GM23248 (cell line): ENCODE measurements around the gene PLAC8. TPM values are rescaled to one million over a fixed set of nuclear protein-coding genes. Genes with fewer than 3 reads are reported as not detected.

Experiments used
- DNase-seq: peaks from one replicate; pipeline ENCODE4 v3.0.0-alpha.2; 2015
- H2AFZ ChIP-seq: fragments of 200-600 bp; sonication (generic); 2 replicates; pipeline ENCODE4 v1.6.1; 2016; ENCODE audit warnings: antibody characterized with exemption
- H3F3A ChIP-seq: fragments of 200-600 bp; sonication (generic); 2 replicates; pipeline ENCODE4 v1.6.1; 2016; ENCODE audit warnings: mild to moderate bottlenecking, antibody characterized with exemption, mixed run types; ENCODE audit not compliant: insufficient read depth
- H3K27ac ChIP-seq: fragments of 200-600 bp; sonication (generic); 2 replicates; pipeline ENCODE4 v1.5.1; 2016; ENCODE audit warnings: mild to moderate bottlenecking
- H3K27me3 ChIP-seq: fragments of 200-600 bp; sonication (generic); replicated peaks from 2 replicates; pipeline ENCODE4 v1.6.1; 2016; ENCODE audit warnings: mild to moderate bottlenecking; ENCODE audit not compliant: insufficient read depth
- H3K36me3 ChIP-seq: fragments of 200-600 bp; sonication (generic); 2 replicates; pipeline ENCODE4 v1.6.1; 2016; ENCODE audit warnings: low read depth, mild to moderate bottlenecking
- H3K4me1 ChIP-seq: fragments of 200-600 bp; sonication (generic); 2 replicates; pipeline ENCODE4 v1.6.1; 2016; ENCODE audit warnings: mild to moderate bottlenecking; ENCODE audit not compliant: insufficient read depth
- H3K4me2 ChIP-seq: fragments of 200-600 bp; sonication (generic); one replicate; pipeline ENCODE4 v1.6.1; 2016; ENCODE audit warnings: mild to moderate bottlenecking; ENCODE audit not compliant: unreplicated experiment
- H3K4me3 ChIP-seq: fragments of 200-600 bp; sonication (generic); 2 replicates; pipeline ENCODE4 v1.5.1; 2016; ENCODE audit warnings: mild to moderate bottlenecking
- H3K79me2 ChIP-seq: fragments of 200-600 bp; sonication (generic); 2 replicates; pipeline ENCODE4 v1.6.1; 2016; ENCODE audit warnings: mild to moderate bottlenecking; ENCODE audit not compliant: insufficient read depth
- H3K9ac ChIP-seq: fragments of 200-600 bp; sonication (generic); 2 replicates; pipeline ENCODE4 v1.6.1; 2016; ENCODE audit warnings: mild to moderate bottlenecking
- H3K9me2 ChIP-seq: fragments of 200-600 bp; sonication (generic); 2 replicates; pipeline ENCODE4 v1.6.1; 2016; ENCODE audit warnings: mixed run types, mild to moderate bottlenecking, moderate library complexity; ENCODE audit not compliant: insufficient read depth
- H3K9me3 ChIP-seq: fragments of 200-600 bp; sonication (generic); one replicate; pipeline ENCODE4 v1.6.1; 2017; ENCODE audit warnings: low read depth
- H4K20me1 ChIP-seq: fragments of 200-600 bp; sonication (generic); 2 replicates; pipeline ENCODE4 v1.6.0; 2016; ENCODE audit not compliant: insufficient read depth
- EZH2 ChIP-seq: fragments of 200-600 bp; sonication (generic); IDR thresholded peaks from 2 replicates; pipeline ENCODE4 v1.6.1; 2018; ENCODE audit warnings: antibody characterized with exemption, mild to moderate bottlenecking; ENCODE audit not compliant: insufficient read depth, poor library complexity, severe bottlenecking
- EZH2phosphoT487 ChIP-seq: fragments of 200-600 bp; sonication (generic); IDR thresholded peaks from 2 replicates; pipeline ENCODE4 v1.6.1; 2018; ENCODE audit warnings: antibody characterized with exemption, moderate library complexity, mild to moderate bottlenecking, low read depth; ENCODE audit not compliant: insufficient read depth
- WGBS, 2 experiments: methylation state at CpG; one replicate each; pipeline ENCODE4 v1.1.6; 2015 to 2017; ENCODE audit warnings: low lambda C conversion rate in 2 of 2, low coverage in 1 of 2; ENCODE audit errors: missing lambda C conversion rate in 2 of 2; 5-methylcytosine and 5-hydroxymethylcytosine counted together
- in situ Hi-C: fragments of 300-500 bp; cut with MboI; formaldehyde crosslinking; loops from 2 replicates; pipeline ENCODE4 v1.15.0; 2020
- polyA plus RNA-seq: library from polyadenylated mRNA; unstranded; fragments of >200 nt; fragmentation: Nextera tagmentation; extraction: Ambion mirVana; gene quantifications from 2 replicates; pipeline ENCODE4 v1.2.1, GENCODE V29; 2016
- total RNA-seq: library from RNA; depleted of rRNA; stranded (reverse); fragments of >200 nt; shearing (Covaris generic); gene quantifications from 2 replicates; pipeline ENCODE4 v1.2.3, GENCODE V29; 2014

The PLAC8 gene
- total and polyA plus RNA-seq, 2 experiments from 2014 or later, result 0.40 TPM; not detected in 1

DNA sequence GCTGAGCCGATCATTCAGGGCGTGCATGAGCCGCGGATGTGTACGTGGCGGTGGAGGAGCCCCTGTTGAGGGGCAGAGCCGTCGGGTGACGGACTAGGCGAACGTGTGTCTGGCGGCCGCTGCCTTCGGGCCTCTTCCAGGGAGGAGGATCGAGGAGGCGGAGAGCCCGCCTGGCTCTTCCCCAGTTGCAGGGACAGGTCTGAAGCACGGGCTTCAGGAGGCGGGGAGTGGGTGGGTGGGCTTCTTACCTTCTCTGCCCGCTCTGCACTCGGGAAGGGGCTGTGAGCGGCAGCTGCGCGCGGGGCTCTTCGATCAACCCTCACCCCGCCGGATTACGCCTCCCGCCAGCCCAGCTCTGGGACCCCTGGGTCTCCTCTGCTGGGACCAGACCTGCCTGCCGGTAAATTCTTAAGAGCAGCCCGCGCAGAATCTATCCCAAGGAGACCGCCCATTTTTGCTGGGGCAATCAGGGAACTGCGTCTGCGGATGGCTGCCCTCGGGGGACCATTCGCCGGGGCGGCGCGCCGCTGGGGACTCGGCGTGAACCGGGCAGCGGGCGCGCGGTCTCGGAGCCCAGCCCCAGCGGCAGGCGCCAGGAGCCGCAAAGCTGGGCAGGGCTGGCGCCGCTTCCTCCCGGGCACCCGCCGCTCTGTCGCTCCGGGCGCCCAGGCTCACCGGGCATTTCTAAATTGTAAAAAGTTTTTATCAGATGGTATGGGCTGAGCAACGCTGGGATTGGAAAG, 4.9 kb downstream of the PLAC8 start:
- H3K4me1 ChIP-seq, result peaks cover 6% of the 10 kb centered on the region; the same call in 1 of the 2 replicates
- in situ Hi-C loops, result no loop called here
- H2AFZ ChIP-seq, result peak overlapping the region; percentile 90
- 3 to 4% methylated on average over 53 to 60 of the region's 64 CpGs for whole genome bisulfite sequencing, 2 experiments
- H3K4me2 ChIP-seq, result peak overlapping the region; percentile 87
- H3K27me3 ChIP-seq, result no peaks in the 10 kb centered on the region
- peak overlapping the region; percentile 72 for H3K4me3 ChIP-seq
- H3F3A ChIP-seq, result no peaks in the 10 kb centered on the region
- peak; percentile 66 for DNase-seq
- no peak for TF ChIP-seq EZH2phosphoT487
- no peak for TF ChIP-seq EZH2
- H3K27ac ChIP-seq, result peak overlapping the region; percentile 33
- peak overlapping the region; percentile 65 for H3K9ac ChIP-seq
- H3K36me3 ChIP-seq, result no peaks in the 10 kb centered on the region
- H3K9me2 ChIP-seq, result no peaks in the 10 kb centered on the region
- no peaks in the 10 kb centered on the region for H3K9me3 ChIP-seq
- H4K20me1 ChIP-seq, result no peaks in the 10 kb centered on the region
- no peaks in the 10 kb centered on the region for H3K79me2 ChIP-seq

DNA sequence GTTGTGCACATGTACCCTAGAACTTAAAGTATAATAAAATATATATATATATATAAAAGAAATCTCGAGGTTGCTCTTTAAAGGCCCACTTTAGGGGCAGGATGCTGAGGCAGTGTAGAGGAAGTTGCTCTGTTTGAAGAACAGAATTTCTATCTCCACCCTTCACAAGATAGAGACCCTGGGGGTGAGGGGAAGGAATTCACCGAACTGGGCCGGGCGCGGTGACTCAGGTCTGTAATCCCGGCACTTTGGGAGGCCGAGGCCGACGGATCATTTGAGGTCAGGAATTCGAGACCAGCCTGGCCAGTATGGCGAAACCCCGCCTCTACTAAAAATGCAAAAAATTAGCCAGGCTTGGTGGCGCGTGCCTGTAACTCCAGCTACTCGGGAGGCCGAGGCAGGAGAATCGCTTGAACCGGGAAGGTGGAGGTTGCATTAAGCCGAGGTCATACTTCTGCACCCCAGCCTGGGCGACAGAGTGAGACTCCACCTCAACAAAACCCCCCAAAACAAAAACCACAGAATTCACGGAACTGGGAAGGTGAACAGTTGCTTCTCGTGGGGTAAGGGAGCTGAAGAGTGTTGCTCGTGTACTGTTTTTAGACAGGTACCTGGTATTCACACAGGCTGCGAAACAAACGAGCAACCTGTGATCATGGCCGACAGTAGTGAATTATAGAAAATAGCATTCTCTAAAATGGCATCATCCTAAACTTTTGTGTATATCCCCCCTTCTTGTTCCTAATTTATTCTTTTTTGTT, 6.2 kb downstream of the PLAC8 start:
- Histone ChIP-seq H3K27me3 (no peaks in the 10 kb centered on the region), H3K4me3 (no peak overlapping the region), H3K36me3 (no peaks in the 10 kb centered on the region), H3K9ac (no peak overlapping the region), H3K9me2 (no peaks in the 10 kb centered on the region), H3K79me2 (no peaks in the 10 kb centered on the region), H3K4me1 (0 out of 2 replicates have a peak, but pooled peaks cover 3% of the 10 kb centered on the region), H3F3A (no peaks in the 10 kb centered on the region), H3K9me3 (no peaks in the 10 kb centered on the region), H2AFZ (no peak overlapping the region), H3K4me2 (no peak overlapping the region), H3K27ac (no peak overlapping the region), H4K20me1 (no peaks in the 10 kb centered on the region)
- in situ Hi-C loops, result no loop called here
- 94 to 96% methylated on average over 26 of the region's 26 CpGs for WGBS, 2 experiments
- TF ChIP-seq EZH2 (no peak), EZH2phosphoT487 (no peak)
- DNase-seq, result no peak

DNA sequence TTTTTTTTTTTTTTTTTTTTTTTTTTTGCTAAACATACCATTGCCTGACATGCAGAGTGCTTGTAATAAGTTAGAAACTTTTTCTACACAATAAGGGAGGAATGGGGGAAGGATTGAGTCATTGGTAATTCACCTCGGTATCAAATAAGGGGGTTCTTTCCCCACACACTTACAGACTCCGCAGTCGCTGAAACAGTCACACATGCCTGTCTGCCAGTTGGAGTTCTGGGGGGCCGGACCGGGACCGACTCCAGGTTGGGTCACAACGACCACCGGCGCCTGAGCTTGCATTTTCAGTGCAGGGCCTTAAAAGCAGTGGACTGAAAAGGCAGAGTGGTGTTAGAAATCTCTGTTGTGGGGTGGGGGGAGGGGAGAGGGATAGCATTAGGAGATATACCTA, 6.9 kb downstream of the PLAC8 start:
- H2AFZ ChIP-seq, result no peak overlapping the region
- no peak overlapping the region for H3K9ac ChIP-seq
- no peak overlapping the region for H3K4me3 ChIP-seq
- H4K20me1 ChIP-seq, result no peaks in the 10 kb centered on the region
- no peaks in the 10 kb centered on the region for H3K27me3 ChIP-seq
- WGBS, 2 experiments, result 96 to 98% methylated on average over 9 of the region's 9 CpGs
- no peaks in the 10 kb centered on the region for H3K36me3 ChIP-seq
- in situ Hi-C loops, result no loop called here
- DNase-seq, result no peak
- H3K4me1 ChIP-seq, result 0 out of 2 replicates have a peak, but pooled peaks cover 3% of the 10 kb centered on the region
- H3K9me3 ChIP-seq, result no peaks in the 10 kb centered on the region
- no peaks in the 10 kb centered on the region for H3F3A ChIP-seq
- H3K27ac ChIP-seq, result no peak overlapping the region
- no peak for TF ChIP-seq EZH2
- no peak for TF ChIP-seq EZH2phosphoT487
- no peaks in the 10 kb centered on the region for H3K9me2 ChIP-seq
- no peak overlapping the region for H3K4me2 ChIP-seq
- H3K79me2 ChIP-seq, result no peaks in the 10 kb centered on the region

DNA sequence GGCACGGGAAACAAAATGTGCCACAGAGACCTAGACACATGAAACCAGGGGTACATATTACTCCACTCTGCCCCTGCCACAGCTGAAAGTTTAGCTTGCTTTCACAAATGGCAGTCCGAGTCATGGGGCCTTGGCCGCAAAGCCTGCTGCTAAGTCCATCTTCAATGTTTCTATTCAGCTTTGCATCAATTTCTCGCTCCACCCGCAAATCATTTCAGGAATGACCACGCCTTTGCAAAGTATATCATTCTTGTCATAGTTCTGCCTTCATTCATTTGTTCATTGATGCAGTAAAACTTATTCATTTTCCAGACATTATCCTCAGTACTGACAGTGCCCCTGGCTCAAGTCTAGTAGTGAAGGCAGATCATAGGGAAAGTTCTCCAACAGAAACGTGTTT, 9.5 kb downstream of the PLAC8 start:
- 87 to 89% methylated on average over 7 of the region's 7 CpGs for whole genome bisulfite sequencing, 2 experiments
- H3K4me2 ChIP-seq, result no peak overlapping the region

More for the DNA sequence above, 9.5 kb downstream of the PLAC8 start:
- no peaks in the 10 kb centered on the region for H3K79me2 ChIP-seq
- H3K36me3 ChIP-seq, result no peaks in the 10 kb centered on the region
- no peak overlapping the region for H3K27ac ChIP-seq
- H4K20me1 ChIP-seq, result no peaks in the 10 kb centered on the region
- H3K9me2 ChIP-seq, result no peaks in the 10 kb centered on the region
- no peak overlapping the region for H3K4me3 ChIP-seq
- in situ Hi-C loops, result no loop called here
- TF ChIP-seq EZH2phosphoT487, result no peak
- H3F3A ChIP-seq, result no peaks in the 10 kb centered on the region
- no peaks in the 10 kb centered on the region for H3K4me1 ChIP-seq
- H3K27me3 ChIP-seq, result no peaks in the 10 kb centered on the region
- H3K9ac ChIP-seq, result no peak overlapping the region
- no peak overlapping the region for H2AFZ ChIP-seq
- DNase-seq, result no peak
- H3K9me3 ChIP-seq, result no peaks in the 10 kb centered on the region
